GM21367 (cell line): ENCODE results near the gene COL5A3.
"Not testable (repeated sequence)": the region's sequence is repeated elsewhere in the genome, so short reads cannot be mapped to it uniquely, and the experiment has no call there.

Source experiments
- ATAC-seq: cut with Tn5 transposase; IDR thresholded peaks from one replicate; pipeline ENCODE4 v1.9.1; 2021; ENCODE audit not compliant: unreplicated experiment

The COL5A3 gene

DNA sequence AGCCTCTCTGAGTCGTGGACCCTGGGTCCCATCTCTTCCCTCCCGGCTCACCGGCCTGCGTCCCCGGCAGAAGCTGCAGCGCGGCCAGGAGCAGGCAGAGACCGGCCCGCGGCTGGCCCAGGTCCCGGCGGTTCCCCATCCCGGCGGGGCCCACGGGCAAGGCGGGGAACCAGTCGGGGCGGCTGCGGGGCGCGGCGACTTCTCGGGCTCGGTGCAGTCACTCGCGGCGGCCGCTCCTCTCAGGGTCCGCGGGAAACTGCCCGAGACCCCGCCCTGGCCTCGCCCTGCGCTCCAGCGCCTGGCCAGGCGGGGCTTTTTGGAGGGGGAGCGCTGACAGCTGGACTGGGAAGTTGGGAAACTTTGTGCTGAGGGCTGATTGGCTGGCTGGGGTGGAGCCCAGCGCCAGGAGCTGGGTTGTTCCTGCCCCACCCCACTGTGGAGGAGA is at the start of gene COL5A3:
Gene COL5A3, minus strand, starts transcription at position 258 of the 445 bp plus-strand sequence. Its CDS starts 119 bp downstream, at position 139.
- ATAC-seq, result no peak

DNA sequence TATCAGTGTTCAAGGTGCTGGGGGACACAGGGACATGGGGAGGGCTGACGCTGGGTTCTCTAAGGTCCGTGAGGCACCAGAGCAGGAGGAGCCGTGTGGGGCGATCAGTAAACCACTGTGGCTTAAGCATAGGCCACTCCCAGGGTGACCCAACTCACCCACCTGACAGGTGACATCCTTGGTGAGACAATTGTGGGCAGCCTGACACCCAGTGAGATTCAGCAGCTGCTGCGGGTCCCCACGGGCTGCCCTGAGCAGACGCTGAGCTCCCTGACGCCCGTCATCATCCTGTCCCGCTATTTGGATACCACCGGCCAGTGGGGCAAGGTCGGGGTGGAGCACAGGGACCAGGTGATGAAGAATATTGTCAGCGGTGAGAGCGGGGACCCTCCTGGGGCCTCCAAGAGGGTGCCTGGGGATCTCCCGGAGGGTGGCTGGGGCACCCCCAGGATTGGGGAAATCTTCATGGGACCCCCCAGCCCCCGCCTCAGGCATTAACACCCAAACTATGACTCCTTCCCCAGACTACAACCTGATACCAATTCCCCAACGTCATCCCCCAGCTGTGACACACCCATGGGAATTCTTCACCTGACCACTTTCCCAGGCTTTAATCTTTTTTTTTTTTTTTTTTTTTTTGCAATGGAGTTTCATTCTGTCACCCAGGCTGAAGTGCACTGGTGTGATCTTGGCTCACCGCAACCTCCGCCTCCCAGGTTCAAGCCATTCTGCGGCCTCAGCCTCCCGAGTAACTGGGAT is 42.5 kb upstream of the COL5A3 start:
- ATAC-seq, result no peak

DNA sequence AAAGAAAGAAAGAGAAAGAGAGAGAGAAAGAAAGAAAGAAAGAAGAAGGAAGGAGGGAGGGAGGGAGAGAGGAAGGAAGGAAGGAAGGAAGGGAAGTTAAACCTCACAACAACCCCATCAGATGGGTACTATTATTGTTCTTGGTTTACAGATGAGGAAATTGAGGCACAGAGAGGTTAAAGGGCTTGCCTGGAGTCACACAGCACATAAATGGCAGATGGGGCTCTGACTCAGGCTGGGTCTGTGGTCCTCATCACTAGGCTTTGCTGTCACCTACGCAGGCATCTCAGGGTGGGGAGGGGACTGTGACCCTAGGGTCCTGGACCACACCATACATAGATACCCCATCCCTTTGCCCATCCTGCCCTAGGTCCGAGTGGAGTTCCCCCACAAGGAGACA is 39.3 kb upstream of the COL5A3 start:
- ATAC-seq, result no peak

DNA sequence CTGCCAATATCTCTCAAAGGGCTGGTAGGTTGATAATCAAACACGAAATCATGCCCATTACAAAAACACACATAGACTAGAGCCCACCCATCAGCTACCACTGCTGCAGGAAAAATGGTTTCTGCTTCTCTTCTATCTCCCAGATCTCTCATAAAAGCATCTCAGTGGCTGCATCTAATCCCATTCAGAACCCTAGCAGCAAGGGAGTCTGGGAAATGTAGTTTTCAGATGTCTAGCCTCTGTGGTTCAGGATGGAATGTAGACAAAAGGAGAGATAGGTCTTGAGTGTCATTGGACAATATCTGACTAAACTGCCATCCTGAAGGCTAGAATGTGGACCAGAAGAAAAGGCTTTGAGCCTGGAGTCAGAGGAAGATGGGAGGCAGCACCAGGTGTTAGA is 35.1 kb upstream of the COL5A3 start:
- no peak for ATAC-seq

DNA sequence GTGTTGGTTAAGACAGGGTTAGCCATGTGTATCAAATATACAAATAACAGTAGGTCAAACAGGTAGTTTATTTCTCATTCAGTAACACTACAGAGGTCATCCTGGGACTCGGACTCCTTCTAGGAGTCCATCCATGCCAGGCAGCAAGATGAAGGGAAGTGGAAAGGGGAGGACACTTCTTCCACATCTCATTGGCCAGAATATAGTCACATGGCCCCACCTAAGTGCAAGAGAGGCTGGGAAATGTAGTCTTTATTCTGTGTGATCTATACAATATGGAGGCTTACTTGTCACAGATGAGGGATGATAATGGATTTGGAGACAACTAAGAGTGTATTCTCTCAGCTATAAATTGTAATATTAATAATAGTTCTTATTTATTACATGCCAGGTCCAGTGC is 34.1 kb upstream of the COL5A3 start:
- no peak for ATAC-seq

DNA sequence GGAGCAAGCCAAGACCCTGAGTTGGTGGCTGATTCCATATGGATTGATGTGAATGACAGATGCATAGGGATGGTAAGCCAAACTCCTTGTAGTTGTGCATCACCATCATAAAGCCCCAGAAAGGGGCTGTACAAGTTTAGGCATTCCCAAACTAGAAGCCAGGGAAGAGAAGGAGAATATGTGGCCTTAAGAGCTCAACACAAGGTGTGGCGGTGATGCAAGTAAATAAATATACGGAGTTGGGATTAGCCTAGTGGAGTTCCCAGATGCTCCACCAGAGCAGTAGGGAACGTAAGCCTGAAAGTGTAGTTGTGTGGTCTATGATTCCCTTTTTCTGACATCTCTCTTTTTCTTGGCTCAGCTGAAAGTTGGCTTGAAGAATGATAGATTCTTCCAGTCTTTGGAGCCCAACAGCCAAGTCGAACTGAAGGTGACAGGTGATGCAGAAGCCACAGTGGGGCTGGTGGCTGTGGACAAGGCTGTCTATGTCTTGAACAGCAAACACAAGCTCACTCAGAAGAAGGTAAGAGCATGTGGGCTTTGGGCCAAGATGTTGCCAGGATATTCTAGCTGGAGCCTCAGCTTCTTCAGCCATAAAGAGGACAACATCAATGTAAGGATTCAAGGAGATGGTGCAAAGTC is 33.1 kb upstream of the COL5A3 start:
- ATAC-seq, result no peak

DNA sequence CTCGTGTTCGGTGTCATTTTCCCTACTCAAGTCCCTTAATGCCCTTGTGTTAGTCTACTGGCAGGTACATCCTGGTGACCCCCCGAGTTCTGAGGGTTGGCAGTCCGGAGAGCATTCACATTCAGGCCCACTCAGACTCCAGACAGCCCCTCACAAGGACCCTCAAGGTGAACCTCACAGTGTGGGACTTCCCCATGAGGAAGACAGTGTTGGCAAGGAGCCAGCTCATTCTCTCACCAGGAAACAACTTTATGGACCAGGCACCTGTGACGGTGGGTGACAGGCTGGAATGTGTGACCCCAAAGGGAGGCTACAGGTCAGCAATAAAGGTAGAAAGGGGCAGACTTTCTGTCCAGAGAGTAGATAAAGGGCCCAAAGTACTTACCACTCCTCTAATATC is 27.5 kb upstream of the COL5A3 start:
- ATAC-seq, result no peak

DNA sequence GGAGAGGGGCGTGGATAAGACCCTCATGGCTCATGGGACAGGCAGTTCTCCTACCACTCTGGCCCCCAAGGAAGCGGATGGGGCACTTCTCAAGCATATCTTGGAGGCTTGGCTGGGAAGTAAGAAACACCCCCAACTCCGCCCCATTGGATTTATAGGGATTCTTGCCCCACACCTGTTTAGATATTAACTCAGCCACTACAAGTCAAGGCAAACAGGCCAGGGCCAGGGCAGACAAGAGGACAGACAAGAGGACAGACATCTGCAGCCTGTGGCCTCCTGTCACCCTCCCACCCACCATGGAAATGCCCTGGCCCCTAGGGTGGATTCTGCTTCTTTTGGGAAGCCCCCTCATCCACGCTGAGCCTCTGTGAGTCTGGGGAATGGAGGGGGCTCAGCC is 27.1 kb upstream of the COL5A3 start:
- no peak for ATAC-seq

DNA sequence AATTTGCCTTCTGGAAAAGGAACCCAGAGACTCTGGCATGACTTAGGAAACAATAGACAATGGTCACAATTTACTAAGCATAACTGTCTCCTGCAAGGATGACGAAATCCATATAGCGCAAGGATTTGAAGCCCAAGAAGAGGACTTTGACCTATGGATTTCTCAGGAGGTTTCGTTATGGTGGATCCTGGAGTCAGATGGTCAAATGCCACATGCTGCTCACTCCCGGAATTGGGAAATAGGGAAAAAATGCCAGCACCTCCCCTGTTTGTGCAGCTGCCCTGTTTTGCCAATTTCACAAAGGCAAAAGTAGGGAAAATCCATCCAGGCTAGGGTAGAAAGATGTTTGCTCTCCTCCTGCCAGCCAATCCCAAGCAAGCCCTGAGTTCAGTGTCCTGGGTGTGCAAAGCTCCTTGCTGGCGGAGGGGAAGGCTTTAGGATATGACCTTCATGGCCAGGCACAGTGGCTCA is 26.3 kb upstream of the COL5A3 start:
- ATAC-seq, result no peak

DNA sequence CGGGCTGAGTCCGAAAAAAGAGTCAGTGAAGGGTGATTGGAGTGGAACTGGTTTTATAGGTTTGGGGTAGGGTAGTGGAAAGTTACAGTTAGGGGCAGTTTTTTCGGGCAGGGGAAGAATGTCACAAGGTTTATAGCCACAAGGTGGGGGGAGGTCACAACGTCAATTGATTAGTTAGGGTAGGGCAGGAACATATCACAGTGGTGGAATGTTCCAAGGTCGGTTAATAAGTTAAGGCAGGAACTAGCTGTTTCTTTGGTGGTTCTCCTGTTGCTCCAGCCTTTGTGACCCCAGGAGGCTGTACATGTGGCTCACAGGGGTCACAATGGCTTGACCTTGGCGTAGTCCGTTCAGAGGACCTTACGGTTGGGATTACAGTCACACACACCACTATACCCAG is 23.3 kb upstream of the COL5A3 start:
- ATAC-seq, result no peak

DNA sequence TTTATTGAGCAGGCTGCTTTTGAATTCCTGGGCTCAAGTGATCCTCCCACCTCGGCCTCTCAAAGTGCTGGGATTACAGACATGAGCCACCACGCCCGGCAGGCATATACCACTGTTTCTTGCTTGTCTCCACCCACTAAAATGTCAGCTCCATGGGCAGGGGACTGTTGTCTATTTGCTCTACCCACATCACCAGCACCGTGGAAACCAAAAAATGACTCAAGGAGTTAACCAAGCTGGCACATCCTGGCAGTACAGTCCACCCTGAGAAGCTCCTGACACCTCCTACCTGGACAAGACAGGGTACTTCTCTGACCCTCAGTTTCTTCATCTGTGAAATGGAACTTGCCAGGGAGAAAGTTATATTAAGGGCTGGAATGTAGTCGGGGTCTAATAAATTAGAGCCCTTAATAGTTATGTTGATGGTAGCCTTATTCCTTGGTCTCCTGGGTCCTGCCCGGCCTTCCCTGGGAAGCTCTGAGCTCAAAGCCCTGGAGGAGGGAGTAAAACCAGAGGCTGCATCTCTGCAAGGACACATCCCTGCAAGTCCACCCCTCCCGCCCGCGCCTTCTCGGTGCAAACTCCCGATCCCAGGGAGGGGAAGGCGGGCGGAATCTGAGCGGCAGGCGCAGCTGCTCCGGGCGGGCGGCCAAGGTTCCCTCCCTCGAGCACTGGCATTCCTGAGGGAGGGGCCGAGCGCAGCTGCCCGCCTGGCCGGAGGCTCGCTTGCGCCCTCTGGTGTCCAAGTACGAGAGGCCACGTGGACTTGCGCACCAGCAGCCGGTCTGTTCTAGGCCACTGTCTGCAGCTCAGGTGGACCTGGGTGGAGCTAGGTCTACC is 17.1 kb upstream of the COL5A3 start:
- ATAC-seq, result no peak

DNA sequence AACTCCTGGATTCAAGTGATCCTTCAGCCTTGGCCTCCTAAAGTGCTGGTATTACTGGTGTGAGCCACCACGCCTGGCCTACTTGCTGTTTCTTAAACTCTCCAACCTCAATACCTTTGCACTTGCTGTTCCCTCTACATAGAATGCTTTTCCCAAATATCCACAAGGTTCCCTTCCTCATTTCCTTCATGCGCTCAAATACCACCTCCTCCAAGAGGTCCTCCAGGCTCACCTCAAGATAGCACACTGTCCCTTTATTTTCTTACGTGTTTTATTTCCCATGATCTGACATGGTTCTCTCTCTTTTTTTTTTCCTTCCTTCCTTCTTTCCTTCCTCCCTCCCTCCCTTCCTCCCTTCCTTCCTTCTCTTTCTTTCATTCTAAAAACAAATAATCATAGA is 16.4 kb upstream of the COL5A3 start:
- ATAC-seq, result no peak

DNA sequence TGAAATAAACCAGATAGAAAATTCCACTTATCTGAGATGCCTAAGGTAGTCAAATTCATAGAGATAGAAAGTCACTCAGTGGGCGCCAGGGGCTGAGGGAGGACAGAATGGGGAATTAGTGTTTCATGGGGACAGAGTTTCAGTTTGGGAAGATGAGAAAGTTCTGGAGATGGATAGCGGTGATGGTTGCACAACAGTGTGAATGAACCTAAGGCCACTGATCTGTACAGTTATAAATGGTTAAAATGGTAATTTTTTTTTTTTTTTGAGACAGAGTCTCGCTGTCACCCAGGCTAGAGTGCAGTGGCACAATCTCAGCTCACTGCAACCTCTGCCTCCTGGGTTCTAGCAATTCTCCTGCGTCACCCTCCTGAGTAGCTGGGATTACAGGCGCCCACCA is 12.8 kb upstream of the COL5A3 start:
- ATAC-seq, result not testable (repeated sequence)

DNA sequence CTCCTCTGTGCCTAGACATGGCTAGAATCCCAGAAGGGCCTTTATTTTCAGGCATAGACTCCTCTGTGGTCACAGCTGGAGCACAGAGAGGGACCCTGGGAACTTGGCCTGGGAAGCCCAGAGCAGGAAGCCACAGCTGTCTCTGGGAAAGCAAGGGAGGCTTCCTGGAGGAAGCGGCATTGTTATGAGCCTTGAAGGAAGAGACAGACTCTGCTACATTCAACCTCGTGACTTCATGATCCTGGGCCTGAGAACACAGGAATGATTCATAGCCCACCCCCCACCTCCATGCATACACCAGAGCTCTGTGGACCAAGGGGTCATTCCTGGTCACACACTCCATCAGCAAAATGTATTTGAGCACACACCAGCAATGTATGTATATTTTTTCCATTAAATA is 11.6 kb upstream of the COL5A3 start:
- ATAC-seq, result no peak

DNA sequence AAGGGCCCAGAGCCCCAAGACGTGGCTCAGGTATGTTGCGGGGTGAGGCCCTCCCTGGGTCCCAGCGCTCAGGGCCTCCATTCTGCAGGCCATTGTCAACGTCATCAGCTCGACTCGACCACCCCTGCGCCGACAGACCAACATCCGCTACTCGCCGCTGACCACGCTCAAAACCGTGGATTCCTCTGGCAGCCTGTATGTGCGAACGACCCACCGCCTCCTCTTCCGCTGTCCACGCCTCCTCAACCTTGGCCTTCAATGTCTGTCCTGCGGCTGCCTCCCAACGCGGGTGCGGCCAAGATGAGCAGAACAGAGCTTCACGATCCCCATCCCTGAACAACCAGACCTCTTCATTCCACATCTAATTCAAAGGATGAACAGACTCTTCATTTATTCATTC is 11.1 kb upstream of the COL5A3 start:
- ATAC-seq, result no peak

DNA sequence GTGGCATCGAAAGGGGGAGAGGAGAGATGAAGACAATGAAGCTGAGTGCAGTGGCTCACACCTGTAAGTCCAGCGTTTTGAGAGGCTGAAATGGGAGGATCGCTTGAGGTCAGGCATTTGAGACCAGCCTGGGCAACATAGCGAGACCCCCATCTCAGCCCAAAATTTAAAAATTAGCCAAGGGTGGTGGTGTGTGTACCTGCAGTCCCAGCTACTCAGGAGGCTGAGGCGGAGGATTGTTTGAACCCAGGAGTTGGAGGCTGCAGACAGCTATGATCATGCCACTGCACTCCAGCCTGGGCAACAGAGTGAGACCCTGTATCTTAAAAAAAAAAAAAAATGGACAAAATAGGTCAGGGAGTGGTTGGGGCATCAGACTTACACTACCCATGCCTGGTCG is 10.5 kb upstream of the COL5A3 start:
- no peak for ATAC-seq

DNA sequence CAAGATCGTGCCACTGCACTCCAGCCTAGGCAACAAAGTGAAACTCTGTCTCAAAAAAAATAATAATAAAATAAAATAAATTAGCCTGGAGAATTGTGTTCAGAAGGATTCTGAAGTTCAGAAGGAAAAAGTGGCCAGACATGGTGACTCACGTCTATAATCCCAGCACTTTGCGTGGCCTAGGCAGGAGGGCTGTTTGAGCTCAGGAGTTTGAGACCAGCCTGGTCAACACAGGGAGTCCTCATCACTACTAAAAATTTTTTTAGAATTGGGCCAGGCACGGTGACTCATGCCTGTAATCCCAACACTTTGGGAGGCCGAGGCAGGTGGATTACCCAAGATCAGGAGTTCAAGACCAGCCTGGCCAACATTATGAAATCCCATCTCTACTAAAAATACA is 8.9 kb upstream of the COL5A3 start:
- no peak for ATAC-seq

DNA sequence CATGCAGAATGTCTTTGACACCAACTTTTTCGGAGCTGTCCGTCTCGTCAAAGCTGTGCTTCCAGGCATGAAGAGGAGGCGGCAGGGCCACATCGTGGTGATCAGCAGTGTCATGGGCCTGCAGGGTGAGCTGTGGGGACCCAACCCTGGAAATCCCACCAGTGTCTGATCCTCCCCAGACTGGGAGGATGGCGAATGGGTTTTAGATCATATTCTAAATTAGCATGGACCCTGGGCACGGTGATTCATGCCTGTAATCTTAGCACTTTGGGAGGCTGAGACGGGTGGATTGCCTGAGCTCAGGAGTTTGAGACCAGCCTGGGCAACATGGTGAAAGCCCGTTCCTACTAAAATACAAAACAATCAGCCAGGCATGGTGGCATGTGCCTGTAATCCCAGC is 8.5 kb upstream of the COL5A3 start:
- ATAC-seq, result no peak

DNA sequence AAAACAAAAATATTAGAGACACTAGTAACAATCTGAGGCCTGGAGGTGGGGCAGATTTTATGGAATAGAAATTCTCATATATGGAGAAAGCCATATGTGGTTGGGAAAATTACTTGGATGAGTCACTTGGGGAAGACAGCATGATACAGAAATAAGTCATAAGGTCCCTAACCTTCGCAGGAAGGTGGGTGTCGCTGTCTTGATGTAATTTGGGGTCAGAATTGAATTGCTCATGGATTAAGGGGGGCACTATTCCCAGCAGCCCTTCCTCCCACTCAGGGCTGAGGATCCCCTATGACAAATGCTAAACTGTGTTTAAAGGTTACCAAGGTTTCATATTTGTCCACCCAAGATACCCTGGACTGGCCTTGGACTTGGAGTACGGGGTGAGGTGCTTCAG is 8.0 kb upstream of the COL5A3 start:
- ATAC-seq, result no peak

DNA sequence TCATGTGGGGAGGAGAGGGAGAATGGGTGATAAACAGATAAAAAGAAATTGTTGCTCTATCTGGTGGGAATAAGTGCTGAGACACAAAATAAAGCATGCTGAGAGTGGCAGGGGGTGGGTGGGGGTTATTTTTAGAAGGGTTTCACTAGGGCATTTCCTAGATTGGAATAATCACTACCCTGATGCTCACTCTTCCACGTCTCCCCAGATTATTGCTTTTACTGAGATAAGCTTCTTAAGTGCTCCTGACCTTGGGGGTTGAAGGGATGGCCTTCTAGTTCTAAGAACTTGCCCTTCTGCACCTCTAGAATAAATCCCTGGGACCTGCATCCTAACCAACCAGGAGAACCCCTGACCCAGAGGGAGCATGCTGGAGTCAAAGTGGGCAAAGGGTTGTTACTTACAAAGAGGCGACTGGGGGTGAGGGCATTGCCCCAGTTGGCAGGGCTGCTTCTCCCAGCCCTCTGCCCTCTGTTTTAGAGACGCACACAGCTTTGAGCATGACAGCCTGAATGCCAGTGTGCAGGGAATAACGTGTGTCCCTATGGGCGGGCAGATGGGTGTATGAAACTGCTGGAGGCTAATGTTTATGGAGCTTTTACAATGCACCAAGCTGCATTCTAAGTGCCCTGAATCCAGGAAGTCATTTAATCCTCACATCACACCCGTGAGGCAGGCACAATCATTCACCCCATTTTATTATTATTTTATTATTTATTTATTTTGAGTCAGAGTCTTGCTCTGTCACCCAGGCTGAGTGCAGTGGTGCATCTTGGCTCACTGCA is 3.7 kb upstream of the COL5A3 start:
- ATAC-seq, result no peak

DNA sequence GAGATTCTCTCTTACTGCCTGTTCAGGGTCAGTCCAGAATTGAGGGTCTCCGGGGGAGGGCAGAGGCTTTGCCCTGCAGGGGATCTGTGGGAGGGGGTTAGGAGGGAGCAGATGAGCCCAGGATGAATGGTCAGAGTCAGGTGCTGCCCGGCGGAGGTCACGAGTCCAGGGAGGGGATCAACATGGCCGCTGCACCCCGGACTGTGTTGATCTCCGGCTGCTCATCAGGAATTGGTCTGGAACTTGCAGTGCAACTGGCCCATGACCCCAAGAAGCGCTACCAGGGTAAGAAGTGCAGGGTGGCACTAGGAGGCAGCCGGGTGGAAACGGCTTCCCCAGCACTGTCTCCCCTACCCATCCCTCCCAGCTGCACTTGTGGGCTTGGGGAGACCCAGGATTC is 3.0 kb upstream of the COL5A3 start, which contains the start of gene RDH8:
Gene RDH8, plus strand, starts transcription at position 168 of the 400 bp plus-strand sequence. Its CDS starts 15 bp downstream, at position 183.
- ATAC-seq, result no peak
